IMR-90 (cell line): ENCODE measurements around the gene CMA1. TPM values are rescaled to one million over a fixed set of nuclear protein-coding genes. Genes with fewer than 3 reads are reported as not detected.

Experiments
- ATAC-seq: fragments of 200-7000 bp; cut with Tn5 transposase; 2 replicates; pipeline ENCODE4 v1.9.1; 2020; ENCODE audit warnings: low read depth, mild to moderate bottlenecking, moderate library complexity
- BruUV-seq: library from RNA; stranded (reverse); fragments of 400-500 nt; replicated peaks from 2 replicates; lab custom pipeline; 2021; lab: Mats Ljungman, UMichigan
- CTCF ChIA-PET: fragments of 300-600 bp; formaldehyde crosslinking; extraction: SDS; loops from one replicate; lab custom pipeline; 2021; ENCODE audit warnings: antibody characterized with exemption; lab: Yijun Ruan, JAX
- POLR2A ChIA-PET: fragments of 300-600 bp; sonication (Branson Sonifier 250); formaldehyde crosslinking; loops from one replicate; lab custom pipeline; 2022; ENCODE audit warnings: antibody characterized with exemption; ENCODE audit not compliant: unreplicated experiment; lab: Charles Lee
- DNase-seq: peaks from one replicate; pipeline ENCODE4 v3.0.0; 2013
- H2AFZ ChIP-seq: replicated peaks from 2 replicates; pipeline ENCODE3; 2013; ENCODE audit warnings: low read length, mild to moderate bottlenecking; ENCODE audit not compliant: poor library complexity
- H2AK5ac ChIP-seq: 2 replicates; pipeline ENCODE4 v1.6.1; 2013; ENCODE audit warnings: low read depth, low read length, inconsistent platforms
- H2AK9ac ChIP-seq: replicated peaks from 2 replicates; pipeline ENCODE3; 2013; ENCODE audit warnings: mild to moderate bottlenecking, low read depth, low read length, moderate library complexity; ENCODE audit not compliant: poor library complexity
- H2BK120ac ChIP-seq: 2 replicates; pipeline ENCODE4 v1.6.1; 2013; ENCODE audit warnings: low read depth, low read length, inconsistent platforms
- H2BK15ac ChIP-seq: 3 replicates; pipeline ENCODE4 v1.6.1; 2013; ENCODE audit warnings: low read depth, low read length, inconsistent platforms
- H2BK20ac ChIP-seq: 2 replicates; pipeline ENCODE4 v1.6.1; 2013; ENCODE audit warnings: low read depth, mild to moderate bottlenecking, inconsistent platforms, low read length, moderate library complexity
- H2BK5ac ChIP-seq: 2 replicates; pipeline ENCODE4 v1.6.1; 2013; ENCODE audit warnings: mild to moderate bottlenecking, low read depth, low read length, inconsistent platforms; ENCODE audit not compliant: poor library complexity, severe bottlenecking
- H3K14ac ChIP-seq: replicated peaks from 2 replicates; pipeline ENCODE4 v1.6.1; 2013; ENCODE audit warnings: low read depth, low read length, inconsistent platforms
- H3K18ac ChIP-seq: 2 replicates; pipeline ENCODE4 v1.6.1; 2013; ENCODE audit warnings: low read depth, low read length, control low read depth
- H3K23ac ChIP-seq: 2 replicates; pipeline ENCODE4 v1.6.1; 2013; ENCODE audit warnings: low read depth, low read length, inconsistent platforms
- H3K27ac ChIP-seq: 2 replicates; pipeline ENCODE4 v1.5.1; 2013; ENCODE audit warnings: mild to moderate bottlenecking, control low read depth, low read length; ENCODE audit not compliant: insufficient read depth
- H3K27me3 ChIP-seq: 2 replicates; pipeline ENCODE4 v1.6.1; 2013; ENCODE audit warnings: low read length; ENCODE audit not compliant: control insufficient read depth, insufficient read depth
- H3K36me3 ChIP-seq: 2 replicates; pipeline ENCODE4 v1.6.1; 2013; ENCODE audit warnings: low read length, mixed read lengths; ENCODE audit not compliant: control insufficient read depth, insufficient read depth
- H3K4ac ChIP-seq: 2 replicates; pipeline ENCODE4 v1.6.1; 2013; ENCODE audit warnings: low read depth, low read length, inconsistent platforms
- H3K4me1 ChIP-seq: 2 replicates; pipeline ENCODE4 v1.6.1; 2013; ENCODE audit warnings: low read length, mixed read lengths; ENCODE audit not compliant: control insufficient read depth, insufficient read depth
- H3K4me2 ChIP-seq: 2 replicates; pipeline ENCODE4 v1.6.1; 2013; ENCODE audit warnings: low read depth, mild to moderate bottlenecking, control low read depth, low read length, moderate library complexity
- H3K4me3 ChIP-seq: 2 replicates; pipeline ENCODE4 v1.5.1; 2013; ENCODE audit warnings: low read depth, mild to moderate bottlenecking, control low read depth, low read length, moderate library complexity; ENCODE audit not compliant: insufficient read depth
- H3K56ac ChIP-seq: 2 replicates; pipeline ENCODE4 v1.6.1; 2013; ENCODE audit warnings: low read length, inconsistent platforms; ENCODE audit not compliant: insufficient read depth; ENCODE audit errors: extremely low read depth
- H3K79me1 ChIP-seq, 2 experiments: 2 replicates each; pipeline ENCODE4 v1.6.1; 2013; ENCODE audit warnings: low read length in 2 of 2, inconsistent platforms in 1 of 2, low read depth in 1 of 2
- H3K9ac ChIP-seq: 2 replicates; pipeline ENCODE4 v1.6.1; 2013; ENCODE audit warnings: low read depth, low read length, control low read depth
- H3K9me1 ChIP-seq: 2 replicates; pipeline ENCODE4 v1.6.1; 2013; ENCODE audit warnings: low read length, inconsistent platforms; ENCODE audit not compliant: insufficient read depth
- H3K9me3 ChIP-seq: 2 replicates; pipeline ENCODE4 v1.6.1; 2013; ENCODE audit warnings: low read length; ENCODE audit not compliant: control insufficient read depth, insufficient read depth
- H4K20me1 ChIP-seq: 2 replicates; pipeline ENCODE4 v1.6.1; 2013; ENCODE audit warnings: low read length, inconsistent platforms; ENCODE audit not compliant: insufficient read depth
- H4K5ac ChIP-seq: 2 replicates; pipeline ENCODE4 v1.6.1; 2013; ENCODE audit warnings: mild to moderate bottlenecking, low read depth, low read length, control low read depth
- H4K8ac ChIP-seq, 2 experiments: 2 replicates each; pipeline ENCODE4 v1.6.1; 2013; ENCODE audit warnings: low read depth in 2 of 2, low read length in 2 of 2, control low read depth in 1 of 2, inconsistent platforms in 1 of 2
- H4K91ac ChIP-seq: 2 replicates; pipeline ENCODE4 v1.6.1; 2013; ENCODE audit warnings: low read depth, low read length, inconsistent platforms; ENCODE audit not compliant: insufficient read depth
- BHLHE40 ChIP-seq: fragments of 150-350 bp; IDR thresholded peaks from 2 replicates; pipeline ENCODE4 v1.6.1; 2016; ENCODE audit warnings: mild to moderate bottlenecking, low read depth, low read length
- CHD1 ChIP-seq: IDR thresholded peaks from 2 replicates; pipeline ENCODE4 v1.6.1; 2012; ENCODE audit warnings: low read depth, low read length, improper control_type of control experiment
- FOS ChIP-seq: fragments of 150-350 bp; IDR thresholded peaks from 2 replicates; pipeline ENCODE4 v1.6.1; 2016; ENCODE audit warnings: low read depth, low read length
- MAFK ChIP-seq: IDR thresholded peaks from 2 replicates; pipeline ENCODE4 v1.6.1; 2012; ENCODE audit warnings: low read depth, low read length, improper control_type of control experiment
- MXI1 ChIP-seq: IDR thresholded peaks from 2 replicates; pipeline ENCODE4 v1.6.1; 2012; ENCODE audit warnings: low read depth, mild to moderate bottlenecking, low read length, moderate library complexity, borderline replicate concordance
- POLR2A ChIP-seq: IDR thresholded peaks from 2 replicates; pipeline ENCODE4 v1.6.1; 2012; ENCODE audit warnings: mild to moderate bottlenecking, low read depth, low read length
- RCOR1 ChIP-seq: IDR thresholded peaks from 2 replicates; pipeline ENCODE4 v1.6.1; 2012; ENCODE audit warnings: mild to moderate bottlenecking, low read length, improper control_type of control experiment; ENCODE audit not compliant: insufficient replicate concordance
- SMC3 ChIP-seq: fragments of 150-350 bp; IDR thresholded peaks from 2 replicates; pipeline ENCODE4 v1.6.1; 2016; ENCODE audit warnings: low read depth, mild to moderate bottlenecking, antibody characterized with exemption, low read length, moderate library complexity
- WGBS, 2 experiments: methylation state at CpG; one replicate each; pipeline versions ENCODE4 v1.1.5 to v1.1.7; 2013; ENCODE audit warnings: missing lambda C conversion rate in 2 of 2; ENCODE audit not compliant: insufficient read length in 1 of 2; ENCODE audit errors: extremely low coverage in 2 of 2; 5-methylcytosine and 5-hydroxymethylcytosine counted together
- dilution Hi-C: fragments of 300-500 bp; cut with HindIII; formaldehyde crosslinking; loops from one replicate; pipeline ENCODE4 v1.14.3; 2018; ENCODE audit warnings: low sequenced_read_pairs; ENCODE audit not compliant: unreplicated experiment
- in situ Hi-C: fragments of 300-500 bp; cut with MboI; formaldehyde crosslinking; loops from 3 replicates; pipeline ENCODE4 v1.14.3; 2019; ENCODE audit warnings: low sequenced_read_pairs, inconsistent platforms, mixed read lengths
- intact Hi-C: fragments of 100-400 bp; cut with micrococcal nuclease; formaldehyde crosslinking; loops from 2 replicates; pipeline ENCODE4 v1.10.0; 2022
- polyA plus RNA-seq, 3 experiments: library from polyadenylated mRNA; depleted of rRNA; stranded (reverse); fragments of >200 nt; gene quantifications; 2 replicates each; pipeline ENCODE4 v1.2.3, GENCODE V29; 2012; ENCODE audit warnings: low replicate concordance in 1 of 3
- total RNA-seq: library from RNA; depleted of rRNA; stranded (reverse); fragments of >200 nt; gene quantifications from 2 replicates; pipeline ENCODE4 v1.2.3, GENCODE V29; 2012
- TF ChIP-seq, protein P1 (sequence below): conservative IDR thresholded peaks from 2 replicates; pipeline ENCODE4 v1.5.1; 2012; ENCODE audit warnings: mild to moderate bottlenecking, low read depth, low read length, improper control_type of control experiment
- TF ChIP-seq, protein P2 (sequence below): fragments of 150-350 bp; IDR thresholded peaks from 2 replicates; pipeline ENCODE4 v1.6.1; 2016; ENCODE audit warnings: low read depth, mild to moderate bottlenecking, low read length, moderate library complexity, borderline replicate concordance
- TF ChIP-seq, protein P3 (sequence below): fragments of 150-350 bp; IDR thresholded peaks from 2 replicates; pipeline ENCODE4 v1.6.1; 2017; ENCODE audit warnings: mild to moderate bottlenecking, antibody characterized with exemption, low read length, low read depth

Gene CMA1
- total and polyA plus RNA-seq, 2 of the 4 experiments (the other 2 are of a cell fraction): not detected

DNA sequence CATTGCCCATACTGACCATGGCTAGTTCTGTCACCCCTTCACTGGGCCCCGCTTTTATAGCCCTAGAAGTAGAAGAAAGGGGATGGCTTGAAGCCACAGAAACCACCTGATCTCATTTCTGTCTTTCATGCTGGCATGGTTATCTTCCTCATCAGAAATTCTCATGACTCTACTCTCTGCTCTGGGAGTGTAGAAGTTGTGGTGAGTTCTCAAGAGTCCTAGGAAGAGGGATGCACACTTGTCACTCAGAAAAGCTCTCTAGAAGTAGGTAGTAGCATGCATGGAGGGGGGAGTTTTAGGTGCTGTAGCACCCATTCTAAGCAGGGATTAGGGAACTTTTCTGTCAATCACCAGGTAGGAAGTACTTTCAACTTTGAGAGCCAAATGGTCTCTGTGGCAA is 6.1 kb upstream of the CMA1 start:
- H3K36me3 ChIP-seq: no peaks in the 10 kb centered on the region
- no peak overlapping the region for H2AK9ac ChIP-seq
- no peak overlapping the region for H2BK120ac ChIP-seq
- H3K4ac ChIP-seq: no peak overlapping the region
- ChIA-PET CTCF (no interaction called here), POLR2A (no interaction called here)
- intact Hi-C loops (no loop called here), in situ Hi-C loops (no loop called here), dilution Hi-C loops (no loop called here)
- no peaks in the 10 kb centered on the region for H3K27me3 ChIP-seq
- no peak overlapping the region for H3K56ac ChIP-seq
- no peak overlapping the region for H2BK20ac ChIP-seq
- no peak for ATAC-seq
- H3K4me2 ChIP-seq: no peak overlapping the region
- H3K9me1 ChIP-seq: no peaks in the 10 kb centered on the region
- TF ChIP-seq FOS: no peak
- no peak for TF ChIP-seq RCOR1
- TF ChIP-seq CHD1: no peak
- no peak for TF ChIP-seq BHLHE40
- no peak for TF ChIP-seq MXI1
- TF ChIP-seq, protein P1, sequence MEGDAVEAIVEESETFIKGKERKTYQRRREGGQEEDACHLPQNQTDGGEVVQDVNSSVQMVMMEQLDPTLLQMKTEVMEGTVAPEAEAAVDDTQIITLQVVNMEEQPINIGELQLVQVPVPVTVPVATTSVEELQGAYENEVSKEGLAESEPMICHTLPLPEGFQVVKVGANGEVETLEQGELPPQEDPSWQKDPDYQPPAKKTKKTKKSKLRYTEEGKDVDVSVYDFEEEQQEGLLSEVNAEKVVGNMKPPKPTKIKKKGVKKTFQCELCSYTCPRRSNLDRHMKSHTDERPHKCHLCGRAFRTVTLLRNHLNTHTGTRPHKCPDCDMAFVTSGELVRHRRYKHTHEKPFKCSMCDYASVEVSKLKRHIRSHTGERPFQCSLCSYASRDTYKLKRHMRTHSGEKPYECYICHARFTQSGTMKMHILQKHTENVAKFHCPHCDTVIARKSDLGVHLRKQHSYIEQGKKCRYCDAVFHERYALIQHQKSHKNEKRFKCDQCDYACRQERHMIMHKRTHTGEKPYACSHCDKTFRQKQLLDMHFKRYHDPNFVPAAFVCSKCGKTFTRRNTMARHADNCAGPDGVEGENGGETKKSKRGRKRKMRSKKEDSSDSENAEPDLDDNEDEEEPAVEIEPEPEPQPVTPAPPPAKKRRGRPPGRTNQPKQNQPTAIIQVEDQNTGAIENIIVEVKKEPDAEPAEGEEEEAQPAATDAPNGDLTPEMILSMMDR: no peak
- TF ChIP-seq SMC3: no peak
- no peak for TF ChIP-seq POLR2A
- TF ChIP-seq, protein P2, sequence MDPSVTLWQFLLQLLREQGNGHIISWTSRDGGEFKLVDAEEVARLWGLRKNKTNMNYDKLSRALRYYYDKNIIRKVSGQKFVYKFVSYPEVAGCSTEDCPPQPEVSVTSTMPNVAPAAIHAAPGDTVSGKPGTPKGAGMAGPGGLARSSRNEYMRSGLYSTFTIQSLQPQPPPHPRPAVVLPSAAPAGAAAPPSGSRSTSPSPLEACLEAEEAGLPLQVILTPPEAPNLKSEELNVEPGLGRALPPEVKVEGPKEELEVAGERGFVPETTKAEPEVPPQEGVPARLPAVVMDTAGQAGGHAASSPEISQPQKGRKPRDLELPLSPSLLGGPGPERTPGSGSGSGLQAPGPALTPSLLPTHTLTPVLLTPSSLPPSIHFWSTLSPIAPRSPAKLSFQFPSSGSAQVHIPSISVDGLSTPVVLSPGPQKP: no peak
- TF ChIP-seq, protein P3, sequence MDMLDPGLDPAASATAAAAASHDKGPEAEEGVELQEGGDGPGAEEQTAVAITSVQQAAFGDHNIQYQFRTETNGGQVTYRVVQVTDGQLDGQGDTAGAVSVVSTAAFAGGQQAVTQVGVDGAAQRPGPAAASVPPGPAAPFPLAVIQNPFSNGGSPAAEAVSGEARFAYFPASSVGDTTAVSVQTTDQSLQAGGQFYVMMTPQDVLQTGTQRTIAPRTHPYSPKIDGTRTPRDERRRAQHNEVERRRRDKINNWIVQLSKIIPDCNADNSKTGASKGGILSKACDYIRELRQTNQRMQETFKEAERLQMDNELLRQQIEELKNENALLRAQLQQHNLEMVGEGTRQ: no peak
- no peak for TF ChIP-seq MAFK
- H4K5ac ChIP-seq: no peak overlapping the region
- no peaks in the 10 kb centered on the region for H4K20me1 ChIP-seq
- no peak overlapping the region for H3K23ac ChIP-seq
- H2BK5ac ChIP-seq: no peak overlapping the region
- H4K91ac ChIP-seq: no peak overlapping the region
- no peak overlapping the region for H3K9ac ChIP-seq
- no peak overlapping the region for H2AK5ac ChIP-seq
- no peaks in the 10 kb centered on the region for H3K4me1 ChIP-seq
- no peak overlapping the region for H3K4me3 ChIP-seq
- no peak overlapping the region for H3K14ac ChIP-seq
- DNase-seq: no peak
- H3K9me3 ChIP-seq: no peaks in the 10 kb centered on the region
- no peak overlapping the region for H3K27ac ChIP-seq
- WGBS, 2 experiments: no CpG with 5 or more reads among the region's 1 CpG
- H2BK15ac ChIP-seq: no peak overlapping the region
- no peak overlapping the region for H3K18ac ChIP-seq
- H2AFZ ChIP-seq: no peak overlapping the region
- no peak overlapping the region for H4K8ac ChIP-seq
- no TSS peak for BruUV-seq
- H3K79me1 ChIP-seq: no peaks in the 10 kb centered on the region
